ENCODE measurements around the gene SPPL2B.

The SPPL2B gene

DNA sequence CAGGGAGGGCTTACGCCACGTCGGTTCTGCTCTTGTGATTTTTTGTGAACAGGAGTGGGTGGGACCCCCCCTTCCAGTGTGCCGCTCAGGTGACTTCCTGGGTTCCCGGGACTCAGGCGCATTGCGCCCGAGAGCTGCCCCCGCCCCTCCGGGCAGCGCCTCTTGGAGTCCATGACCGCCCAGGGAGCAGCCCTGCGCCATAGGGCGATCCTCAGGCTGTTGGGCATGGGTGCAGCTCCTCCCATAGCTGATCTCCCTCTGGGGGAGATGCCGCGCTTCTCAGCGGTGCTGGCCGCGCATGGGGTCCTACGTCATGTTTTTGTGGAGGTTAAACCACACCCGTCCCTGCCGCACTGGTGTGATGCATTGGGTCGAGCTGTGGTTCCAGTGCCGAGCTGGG, 23.6 kb downstream of the SPPL2B start:
- Histone ChIP-seq H3K4me1 (ENCODE audit: control insufficient read depth, insufficient read depth, low read length, poor library complexity, severe bottlenecking) (no peaks in the 10 kb centered on the region), H3K36me3 (ENCODE audit: control insufficient read depth, insufficient read depth, low read length) (peaks cover 25% of the 10 kb centered on the region), H3K4me3 (ENCODE audit: extremely low read depth, insufficient read depth, low read length, poor library complexity, severe bottlenecking) (no peak overlapping the region), H3K27ac (ENCODE audit: low read depth, low read length, severe bottlenecking) (no peak overlapping the region), H3K9me3 (ENCODE audit: control insufficient read depth, low read length) (no peaks in the 10 kb centered on the region)
- WGBS, 2 experiments (ENCODE audit: insufficient coverage in 2 of 2), result 94 to 97% methylated on average over 21 to 24 of the region's 24 CpGs

DNA sequence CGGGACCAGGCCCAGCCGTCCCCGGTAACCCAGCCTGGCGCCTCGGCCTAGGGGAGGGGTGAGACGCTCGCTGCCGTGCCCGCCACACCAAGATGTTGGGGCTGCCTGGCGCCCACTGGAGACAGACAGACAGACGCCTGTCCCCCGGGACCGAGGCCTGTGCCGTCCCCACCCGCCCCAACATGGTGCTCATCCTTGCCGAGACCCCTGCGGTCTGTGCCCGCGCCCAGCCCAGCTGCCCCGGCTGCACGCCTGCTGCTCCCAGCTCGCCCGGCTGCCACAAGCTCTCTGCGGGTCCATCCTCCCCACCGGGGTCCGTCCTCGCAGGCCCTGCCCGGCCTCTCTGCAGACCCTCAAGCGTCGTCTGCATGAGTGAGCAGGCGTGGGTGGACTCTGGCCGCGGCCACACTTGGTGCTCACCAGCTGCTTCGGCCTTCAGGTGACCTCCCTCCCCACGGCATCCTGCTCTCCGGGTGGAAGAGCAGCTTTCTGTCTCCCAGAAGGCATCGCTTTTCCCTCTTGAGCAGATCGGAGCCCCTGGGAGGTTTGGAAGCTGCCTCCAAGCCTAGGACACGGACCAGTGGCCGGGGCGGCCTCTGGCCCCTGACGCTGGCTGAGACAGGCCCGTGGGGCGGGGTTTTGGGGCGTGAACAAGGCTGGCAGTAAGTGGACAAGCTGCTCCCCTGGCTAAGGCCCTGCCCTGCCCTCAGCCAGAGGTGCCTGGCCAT, 24.8 kb downstream of the SPPL2B start:
- Histone ChIP-seq H3K27ac (ENCODE audit: low read depth, low read length, severe bottlenecking) (no peak overlapping the region), H3K4me3 (ENCODE audit: extremely low read depth, insufficient read depth, low read length, poor library complexity, severe bottlenecking) (no peak overlapping the region), H3K4me1 (ENCODE audit: control insufficient read depth, insufficient read depth, low read length, poor library complexity, severe bottlenecking) (no peaks in the 10 kb centered on the region), H3K36me3 (ENCODE audit: control insufficient read depth, insufficient read depth, low read length) (peaks cover 25% of the 10 kb centered on the region), H3K9me3 (ENCODE audit: control insufficient read depth, low read length) (no peaks in the 10 kb centered on the region)
- WGBS, 2 experiments (ENCODE audit: insufficient coverage in 2 of 2), result 91 to 93% methylated on average over 40 to 45 of the region's 45 CpGs

DNA sequence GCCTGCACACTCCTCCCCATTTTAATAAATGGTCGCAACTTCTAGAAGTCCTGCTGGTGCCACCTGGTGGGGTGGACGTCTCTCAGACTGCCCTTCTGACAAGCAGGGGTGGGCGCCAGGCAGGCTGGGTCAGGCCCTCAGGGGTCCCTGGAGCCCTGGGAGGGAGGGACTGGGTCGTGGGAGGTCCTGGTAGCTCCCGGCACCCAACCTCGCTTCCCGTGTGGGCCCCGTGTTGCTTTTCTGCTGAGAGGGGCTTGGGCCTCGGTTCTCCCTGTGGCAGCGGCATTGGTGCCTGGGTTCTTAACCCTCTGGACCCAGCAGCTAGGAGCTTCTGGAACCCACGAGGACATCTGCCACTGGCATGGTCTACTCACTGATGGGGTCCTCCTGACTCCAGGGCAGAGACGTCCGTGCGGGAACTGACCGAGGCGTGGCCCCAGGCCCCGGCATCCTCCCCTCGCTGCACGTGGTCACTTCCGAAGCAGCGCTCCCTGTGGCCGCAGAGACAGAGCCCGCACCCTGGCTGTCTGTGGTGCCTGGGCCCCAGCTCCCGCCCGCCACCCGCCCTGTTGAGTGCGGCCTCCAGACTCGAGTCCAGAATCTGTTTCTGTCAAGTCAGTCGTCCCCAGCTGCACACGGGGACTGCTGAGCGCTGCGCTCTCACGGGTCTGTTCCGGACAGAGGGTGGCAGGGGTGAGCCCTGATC, 25.6 kb downstream of the SPPL2B start:
- WGBS, 2 experiments (ENCODE audit: insufficient coverage in 2 of 2), result 94 to 97% methylated on average over 24 to 33 of the region's 34 CpGs
- Histone ChIP-seq H3K27ac (ENCODE audit: low read depth, low read length, severe bottlenecking) (no peak overlapping the region), H3K4me3 (ENCODE audit: extremely low read depth, insufficient read depth, low read length, poor library complexity, severe bottlenecking) (no peak overlapping the region), H3K9me3 (ENCODE audit: control insufficient read depth, low read length) (no peaks in the 10 kb centered on the region), H3K36me3 (ENCODE audit: control insufficient read depth, insufficient read depth, low read length) (peaks cover 25% of the 10 kb centered on the region), H3K4me1 (ENCODE audit: control insufficient read depth, insufficient read depth, low read length, poor library complexity, severe bottlenecking) (no peaks in the 10 kb centered on the region)

DNA sequence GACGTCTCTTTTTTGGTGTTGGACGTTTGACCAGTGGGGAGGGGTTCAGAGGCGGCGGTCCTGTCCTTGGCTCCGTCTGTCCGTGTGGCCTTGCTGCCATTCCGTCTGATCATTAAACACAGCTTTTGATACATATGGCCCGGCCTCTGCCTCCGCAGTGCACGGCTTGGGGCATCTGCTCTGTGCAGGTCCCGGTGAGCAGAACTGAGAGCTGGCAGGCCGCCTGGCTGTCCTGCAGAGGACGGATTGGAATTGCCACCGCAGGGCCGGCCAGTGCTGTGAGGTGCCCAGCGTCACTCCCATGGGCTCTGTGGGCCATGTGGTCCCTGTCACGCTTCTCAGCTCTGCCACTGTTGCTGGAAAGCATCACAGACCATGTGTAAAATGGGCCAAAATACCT, 26.2 kb downstream of the SPPL2B start:
- Histone ChIP-seq H3K36me3 (ENCODE audit: control insufficient read depth, insufficient read depth, low read length) (peaks cover 25% of the 10 kb centered on the region), H3K9me3 (ENCODE audit: control insufficient read depth, low read length) (no peaks in the 10 kb centered on the region), H3K27ac (ENCODE audit: low read depth, low read length, severe bottlenecking) (no peak overlapping the region), H3K4me3 (ENCODE audit: extremely low read depth, insufficient read depth, low read length, poor library complexity, severe bottlenecking) (no peak overlapping the region), H3K4me1 (ENCODE audit: control insufficient read depth, insufficient read depth, low read length, poor library complexity, severe bottlenecking) (no peaks in the 10 kb centered on the region)
- 88 to 93% methylated on average over 15 of the region's 17 CpGs for WGBS, 2 experiments (ENCODE audit: insufficient coverage in 2 of 2)

DNA sequence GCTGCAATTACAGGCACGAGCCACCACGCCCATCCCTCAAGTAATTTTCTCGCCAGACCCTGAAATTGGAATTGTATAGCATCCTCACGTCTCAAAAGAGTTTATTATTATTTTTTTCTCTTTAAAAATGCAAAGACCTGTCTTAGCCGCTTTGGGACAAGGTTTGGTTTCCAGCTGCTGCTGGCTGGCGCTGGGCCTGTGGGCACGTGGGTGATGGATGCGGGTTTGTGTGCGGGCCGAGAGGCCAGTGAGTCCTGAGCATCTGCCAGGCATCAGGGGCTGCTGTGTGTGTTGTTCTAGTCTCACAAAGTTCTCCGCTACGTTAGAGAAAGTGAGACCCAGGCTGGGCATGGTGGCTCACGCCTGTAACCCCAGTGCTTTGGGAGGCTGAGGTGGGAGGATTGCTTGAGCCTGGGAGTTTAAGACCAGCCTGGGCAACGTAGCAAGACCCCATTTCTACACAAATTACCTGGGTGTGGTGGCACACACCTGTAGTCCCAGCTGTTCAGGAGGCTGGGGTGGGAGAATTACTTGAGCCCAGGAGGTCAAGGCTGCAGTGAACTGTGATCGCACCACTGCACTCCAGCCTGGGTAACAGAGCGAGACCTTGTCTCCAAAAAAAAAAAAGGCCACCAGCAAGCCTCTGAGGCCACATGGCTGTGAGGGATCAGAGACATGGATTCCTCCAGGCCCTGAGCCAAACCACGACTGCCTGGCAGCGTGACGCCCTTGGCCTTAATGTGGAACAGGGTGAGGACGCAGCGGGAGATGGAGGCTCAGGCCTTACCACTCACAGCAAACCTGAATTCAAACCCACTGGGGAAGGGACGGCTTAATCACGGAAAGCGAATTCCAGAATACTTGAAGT, 26.9 kb downstream of the SPPL2B start:
- WGBS, 2 experiments (ENCODE audit: insufficient coverage in 2 of 2), result 94 to 95% methylated on average over 19 to 23 of the region's 24 CpGs
- Histone ChIP-seq H3K4me1 (ENCODE audit: control insufficient read depth, insufficient read depth, low read length, poor library complexity, severe bottlenecking) (no peaks in the 10 kb centered on the region), H3K36me3 (ENCODE audit: control insufficient read depth, insufficient read depth, low read length) (peaks cover 25% of the 10 kb centered on the region), H3K4me3 (ENCODE audit: extremely low read depth, insufficient read depth, low read length, poor library complexity, severe bottlenecking) (no peak overlapping the region), H3K27ac (ENCODE audit: low read depth, low read length, severe bottlenecking) (no peak overlapping the region), H3K9me3 (ENCODE audit: control insufficient read depth, low read length) (no peaks in the 10 kb centered on the region)

DNA sequence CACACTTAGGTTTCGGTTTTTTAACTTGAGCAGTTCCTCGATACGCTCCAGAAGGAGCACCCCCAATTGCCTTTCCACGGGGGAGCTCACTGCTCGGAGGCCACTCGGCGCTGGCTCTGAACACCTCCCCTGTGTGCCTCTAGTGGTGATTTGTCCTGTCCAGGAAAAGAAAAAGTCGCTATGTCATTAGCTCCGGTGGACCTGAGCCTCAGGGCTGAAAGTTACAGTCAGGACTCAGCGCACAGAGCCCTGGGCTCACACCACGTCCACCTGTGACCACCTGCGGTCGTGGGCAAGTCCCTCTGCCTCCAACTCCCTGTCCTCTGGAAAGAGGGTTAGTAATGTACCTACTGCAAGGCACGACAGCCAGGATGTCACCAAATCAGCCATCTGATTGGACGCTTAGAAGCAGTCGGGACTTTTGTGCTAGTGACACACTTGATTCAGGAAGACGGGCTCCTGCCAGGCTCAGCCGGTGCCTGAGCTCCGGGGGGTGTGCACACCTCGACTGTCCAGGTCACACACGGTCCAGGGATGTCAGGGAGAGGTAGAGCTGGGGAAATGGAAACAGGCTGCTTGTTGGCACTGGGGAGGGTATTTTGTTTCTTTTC, 27.7 kb downstream of the SPPL2B start:
- Histone ChIP-seq H3K4me3 (ENCODE audit: extremely low read depth, insufficient read depth, low read length, poor library complexity, severe bottlenecking) (no peak overlapping the region), H3K9me3 (ENCODE audit: control insufficient read depth, low read length) (no peaks in the 10 kb centered on the region), H3K4me1 (ENCODE audit: control insufficient read depth, insufficient read depth, low read length, poor library complexity, severe bottlenecking) (no peaks in the 10 kb centered on the region), H3K36me3 (ENCODE audit: control insufficient read depth, insufficient read depth, low read length) (peaks cover 20% of the 10 kb centered on the region), H3K27ac (ENCODE audit: low read depth, low read length, severe bottlenecking) (no peak overlapping the region)
- 85 to 86% methylated on average over 20 to 21 of the region's 21 CpGs for WGBS, 2 experiments (ENCODE audit: insufficient coverage in 2 of 2)

DNA sequence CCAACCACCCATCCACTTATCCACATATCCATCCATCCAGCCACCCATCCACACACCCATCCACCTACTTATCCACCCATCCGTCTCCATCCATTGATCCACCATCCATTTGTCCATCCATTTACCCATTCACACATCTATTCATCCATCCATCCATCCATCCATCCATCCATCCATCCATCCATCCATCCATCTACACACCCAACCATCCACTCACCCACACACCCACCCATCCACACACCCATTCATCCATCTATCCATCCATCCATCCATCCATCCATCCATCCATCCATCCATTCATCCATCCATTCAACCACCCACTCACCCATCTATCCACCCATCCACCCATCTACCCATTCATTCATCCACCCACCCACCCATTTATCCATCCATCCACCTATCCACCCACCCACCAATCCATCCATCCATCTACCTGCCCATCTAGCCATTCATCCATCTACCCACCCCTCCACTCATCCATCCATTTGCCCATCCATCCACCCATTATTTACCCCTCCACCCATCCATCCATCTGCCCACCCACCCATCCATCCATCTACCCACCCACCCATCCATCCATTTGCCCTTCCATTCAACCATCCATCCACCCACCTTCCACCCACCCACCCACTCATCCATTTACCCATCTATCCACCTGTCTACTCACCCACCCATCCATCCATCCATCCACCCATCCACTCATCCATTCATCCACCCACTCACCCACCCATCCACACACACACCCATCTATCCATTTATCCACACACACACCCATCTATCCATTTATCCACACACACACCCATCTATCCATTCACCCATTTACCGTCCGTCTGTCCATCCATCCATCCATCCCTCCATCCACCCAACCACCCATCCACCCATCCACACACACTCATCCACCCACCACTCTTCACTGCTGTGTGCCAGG, 29.1 kb downstream of the SPPL2B start:
- H3K9me3 ChIP-seq (ENCODE audit: control insufficient read depth, low read length), result no peaks in the 10 kb centered on the region
- 86 to 100% methylated on average over 3 of the region's 3 CpGs for WGBS, 2 experiments (ENCODE audit: insufficient coverage in 2 of 2)
- no peaks in the 10 kb centered on the region for H3K4me1 ChIP-seq (ENCODE audit: control insufficient read depth, insufficient read depth, low read length, poor library complexity, severe bottlenecking)
- H3K36me3 ChIP-seq (ENCODE audit: control insufficient read depth, insufficient read depth, low read length), result peaks cover 19% of the 10 kb centered on the region
- no peak overlapping the region for H3K27ac ChIP-seq (ENCODE audit: low read depth, low read length, severe bottlenecking)
- no peak overlapping the region for H3K4me3 ChIP-seq (ENCODE audit: extremely low read depth, insufficient read depth, low read length, poor library complexity, severe bottlenecking)

DNA sequence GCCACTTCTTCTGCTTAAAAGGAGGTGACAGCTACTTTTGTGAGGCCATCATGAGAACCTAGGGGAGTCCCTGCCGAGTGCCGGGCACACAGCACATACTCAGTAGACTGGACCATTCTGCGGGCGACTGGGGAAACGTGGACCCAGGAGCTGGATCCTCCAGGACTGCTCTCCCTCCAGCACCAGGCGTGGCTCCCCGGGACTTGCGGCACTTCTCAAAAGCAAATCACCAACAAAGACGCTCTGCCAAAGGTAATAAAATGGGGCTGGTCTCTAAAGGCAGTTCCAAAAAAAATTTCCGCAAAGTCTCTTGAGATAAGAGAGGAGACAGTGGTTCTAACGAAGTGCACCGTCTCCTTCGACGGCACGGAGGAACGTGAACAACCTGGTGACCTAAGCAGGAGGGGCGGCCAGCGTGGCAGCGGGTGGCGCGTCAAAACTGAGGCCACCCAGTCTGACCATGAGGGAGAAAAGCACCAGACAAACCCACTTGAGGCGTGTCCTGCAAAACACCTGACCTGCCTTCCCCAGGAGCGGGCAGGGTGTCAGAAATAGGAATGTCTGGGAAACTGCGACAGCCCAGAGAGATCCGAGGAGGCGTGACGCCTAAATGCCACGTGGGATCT, 30.2 kb downstream of the SPPL2B start:
- Histone ChIP-seq H3K4me3 (ENCODE audit: extremely low read depth, insufficient read depth, low read length, poor library complexity, severe bottlenecking) (no peak overlapping the region), H3K4me1 (ENCODE audit: control insufficient read depth, insufficient read depth, low read length, poor library complexity, severe bottlenecking) (no peaks in the 10 kb centered on the region), H3K36me3 (ENCODE audit: control insufficient read depth, insufficient read depth, low read length) (peaks cover 9% of the 10 kb centered on the region), H3K27ac (ENCODE audit: low read depth, low read length, severe bottlenecking) (no peak overlapping the region), H3K9me3 (ENCODE audit: control insufficient read depth, low read length) (no peaks in the 10 kb centered on the region)
- WGBS, 2 experiments (ENCODE audit: insufficient coverage in 2 of 2), result 79 to 81% methylated on average over 21 to 25 of the region's 28 CpGs

DNA sequence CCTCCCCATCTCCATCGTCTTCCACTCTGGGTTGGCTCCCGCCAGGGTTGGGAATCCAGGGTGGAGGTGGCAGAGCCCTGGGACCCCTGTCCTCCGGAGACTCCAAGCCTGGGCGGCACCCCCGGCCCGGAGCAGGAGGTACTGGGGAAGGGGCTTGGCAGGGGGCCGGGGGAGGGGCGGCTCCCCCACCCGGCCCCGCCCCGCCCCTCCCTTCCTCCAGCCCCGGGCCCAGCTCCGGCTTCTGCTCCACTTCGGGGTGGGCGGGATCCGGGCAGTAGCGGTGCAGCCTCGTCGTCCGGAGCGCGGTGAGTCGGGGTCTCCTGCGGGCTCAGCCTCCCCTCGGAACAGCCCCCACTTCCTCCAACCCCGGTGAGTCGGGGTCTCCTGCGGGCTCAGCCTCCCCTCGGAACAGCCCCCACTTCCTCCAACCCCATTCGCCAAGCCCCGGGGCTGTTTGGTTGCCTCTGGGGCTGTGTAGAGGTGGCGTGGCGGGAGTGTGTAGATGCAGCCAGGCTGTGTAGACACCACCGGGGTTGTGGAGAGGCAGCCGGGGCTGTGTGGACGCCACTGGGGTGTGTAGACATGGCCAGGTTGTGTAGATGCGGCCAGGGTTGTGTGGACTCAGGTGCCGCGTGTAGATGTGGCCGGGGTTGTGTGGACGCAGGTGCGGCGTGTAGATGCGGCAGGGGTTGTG, 31.7 kb downstream of the SPPL2B start, which contains the start of gene TMPRSS9:
TSS of gene TMPRSS9 (plus strand) at position 274 of the 694 bp plus-strand sequence. CDS start 29,521 bp downstream, outside the sequence.
- no peaks in the 10 kb centered on the region for H3K4me1 ChIP-seq (ENCODE audit: control insufficient read depth, insufficient read depth, low read length, poor library complexity, severe bottlenecking)
- no peaks in the 10 kb centered on the region for H3K9me3 ChIP-seq (ENCODE audit: control insufficient read depth, low read length)
- no peaks in the 10 kb centered on the region for H3K36me3 ChIP-seq (ENCODE audit: control insufficient read depth, insufficient read depth, low read length)
- no peak within 1 kb of the TSS for H3K4me3 ChIP-seq (ENCODE audit: extremely low read depth, insufficient read depth, low read length, poor library complexity, severe bottlenecking)
- H3K27ac ChIP-seq (ENCODE audit: low read depth, low read length, severe bottlenecking), result no peak within 1 kb of the TSS
- WGBS, 2 experiments (ENCODE audit: insufficient coverage in 2 of 2), result 35 to 81% methylated on average over 6 to 27 of the region's 44 CpGs
